Activated CD4-positive, alpha-beta T cell treated with anti-CD3 and anti-CD28 coated beads, Interleukin-2, amount 50 U/mL, for 1 hour (primary cell): Measurements from ENCODE around the gene CELF6.
"Not testable (repeated sequence)": the region's sequence is repeated elsewhere in the genome, so short reads cannot be mapped to it uniquely, and the experiment has no call there.

Experiments
- DNase-seq: peaks from one replicate; pipeline ENCODE4 v3.0.0-alpha.2; 2020

The CELF6 gene

GRCh38 chr15:72315706-72316370 lies 4.1 kb downstream of the CELF6 start:
- no peak for DNase-seq

DNA sequence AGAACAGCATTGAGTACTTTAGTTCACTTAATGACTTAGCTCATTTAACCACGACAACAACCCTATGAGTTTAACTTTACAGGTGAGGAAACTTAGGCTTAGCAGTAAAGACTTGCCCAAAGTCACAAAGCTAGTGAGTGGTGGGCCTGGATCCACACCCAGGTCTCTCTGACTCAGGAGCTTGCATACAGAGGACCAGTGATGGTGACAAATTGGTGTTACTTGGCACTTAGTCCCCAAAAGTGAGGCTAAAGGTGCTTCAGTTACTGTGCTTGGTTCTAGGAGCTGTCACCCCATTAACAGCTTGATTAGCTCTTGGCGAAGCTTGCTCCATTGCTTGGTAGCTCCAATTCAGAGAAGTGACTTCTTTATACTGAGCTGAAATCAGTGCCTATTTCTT lies 6.1 kb downstream of the CELF6 start:
- DNase-seq: no peak

- no peak for DNase-seq
These were observed 6.5 kb downstream of the CELF6 start for GRCh38 chr15:72313448-72313840.

DNA sequence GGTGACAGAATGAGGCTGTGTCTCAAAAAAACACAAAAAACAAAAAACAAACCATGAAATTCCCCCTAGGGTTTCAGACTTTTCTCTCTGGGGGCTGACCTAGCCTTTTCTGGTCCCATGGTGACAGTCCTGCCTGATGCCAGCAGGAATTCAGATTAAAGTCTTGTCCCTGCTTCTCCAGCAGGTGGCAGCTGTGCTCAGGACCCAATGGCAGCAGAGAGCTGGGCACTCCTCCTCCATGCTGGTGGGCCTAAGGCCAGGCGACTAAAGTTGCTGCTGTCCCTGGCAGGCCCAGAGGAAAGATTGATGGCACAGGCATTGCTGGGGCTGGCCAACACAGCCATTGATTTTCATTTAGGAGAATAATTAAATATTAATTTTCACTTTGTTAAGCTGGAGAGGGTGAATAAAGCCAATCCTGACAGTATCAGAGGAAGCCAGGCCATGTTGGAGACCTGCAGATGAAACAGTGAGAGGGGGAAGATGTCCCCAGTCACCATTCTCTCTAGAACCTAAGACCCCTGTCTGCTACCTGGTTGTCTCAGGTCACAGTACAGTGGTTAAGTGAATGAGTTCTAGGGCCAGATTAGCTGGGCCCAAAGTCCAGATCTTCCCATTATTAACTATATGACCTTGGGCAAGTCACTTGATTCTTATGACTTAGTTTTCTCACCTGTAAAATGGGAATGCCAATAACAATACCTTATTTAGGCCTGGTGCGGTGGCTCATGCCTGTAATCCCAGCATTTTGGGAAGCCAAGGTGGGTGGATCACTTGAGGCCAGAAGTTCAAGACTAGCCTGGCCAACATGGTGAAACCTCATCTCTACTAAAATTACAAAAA lies 7.1 kb downstream of the CELF6 start:
- DNase-seq: peak; percentile 52

DNA sequence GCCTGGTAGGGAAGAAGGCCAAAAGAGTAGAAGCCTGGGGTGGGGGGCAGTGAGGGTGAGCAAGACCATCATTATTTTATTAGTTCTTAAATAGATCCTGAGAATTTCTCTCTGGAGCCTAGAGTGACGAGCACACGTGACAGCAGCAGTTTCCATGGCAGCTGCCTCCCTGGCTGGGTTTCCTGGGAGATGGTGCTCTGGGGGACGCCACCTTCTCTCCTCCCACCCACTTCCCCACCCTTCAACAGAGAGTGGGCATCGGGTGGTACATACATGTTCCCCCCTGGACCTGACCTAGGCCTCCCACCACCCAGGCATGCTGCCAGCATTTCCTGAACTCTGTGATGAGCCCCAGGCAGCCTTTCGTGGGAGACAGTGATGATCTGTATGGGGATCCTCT lies 12.9 kb downstream of the CELF6 start:
- no peak for DNase-seq

DNA sequence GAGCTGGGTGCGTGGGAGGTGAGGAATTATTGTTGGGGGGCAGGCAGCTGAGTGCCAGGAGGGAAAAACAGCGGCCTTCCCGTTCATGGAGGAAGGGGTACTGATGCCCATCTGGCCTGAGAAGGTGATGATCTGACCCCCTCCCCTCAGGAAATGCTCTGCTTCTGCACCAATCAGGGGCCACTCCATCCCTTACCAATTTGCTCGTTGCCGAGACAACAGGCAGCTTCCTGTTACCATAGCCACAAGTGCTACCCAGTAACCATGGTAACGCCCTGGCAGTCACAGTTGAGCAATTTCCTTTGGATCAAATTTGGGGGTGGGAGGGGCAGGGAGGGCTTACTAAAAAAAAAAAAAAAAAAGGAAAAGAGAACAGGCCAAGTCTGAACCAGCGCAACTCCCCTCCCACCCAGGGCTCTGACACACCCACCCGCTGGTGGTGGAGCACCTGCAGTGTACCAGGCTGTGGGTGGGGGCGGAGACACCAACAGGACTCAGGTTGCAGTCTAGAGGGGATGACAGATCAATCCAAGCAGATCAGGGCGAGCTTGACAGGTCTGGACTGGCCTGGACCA lies 13.7 kb downstream of the CELF6 start:
- peak; percentile 44 for DNase-seq

DNA sequence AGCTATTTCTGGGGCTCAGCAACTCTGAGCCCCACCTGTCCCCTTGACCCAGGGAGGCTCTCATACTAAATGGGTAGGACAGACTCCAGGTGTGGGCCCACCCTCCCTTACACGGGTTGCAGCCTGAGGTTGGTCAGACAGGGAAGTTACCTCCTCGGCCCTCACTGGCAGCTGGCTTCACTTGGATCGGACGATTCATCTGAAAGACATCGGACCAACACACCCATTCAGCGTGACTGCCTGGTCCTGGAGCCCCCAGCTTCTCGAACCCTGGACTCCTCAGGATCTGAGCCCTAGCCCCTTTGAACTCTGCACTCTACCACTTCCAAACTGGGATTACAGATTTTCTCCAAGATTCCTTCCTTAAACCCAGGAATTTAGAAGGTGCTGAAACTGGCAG lies 15.4 kb downstream of the CELF6 start:
- no peak for DNase-seq

- DNase-seq: no peak
These were observed 17.0 kb downstream of the CELF6 start for GRCh38 chr15:72302955-72303354.

GRCh38 chr15:72289597-72290325 lies 30.2 kb downstream of the CELF6 start:
- DNase-seq: no peak

GRCh38 chr15:72288796-72289596 lies 31.0 kb downstream of the CELF6 start:
- DNase-seq: no peak

GRCh38 chr15:72285927-72286516 lies 33.9 kb downstream of the CELF6 start:
- peak; percentile 50 for DNase-seq

GRCh38 chr15:72285402-72285801 lies 34.6 kb downstream of the CELF6 start:
- no peak for DNase-seq

GRCh38 chr15:72284781-72285180 lies 35.2 kb downstream of the CELF6 start:
- DNase-seq: no peak

DNA sequence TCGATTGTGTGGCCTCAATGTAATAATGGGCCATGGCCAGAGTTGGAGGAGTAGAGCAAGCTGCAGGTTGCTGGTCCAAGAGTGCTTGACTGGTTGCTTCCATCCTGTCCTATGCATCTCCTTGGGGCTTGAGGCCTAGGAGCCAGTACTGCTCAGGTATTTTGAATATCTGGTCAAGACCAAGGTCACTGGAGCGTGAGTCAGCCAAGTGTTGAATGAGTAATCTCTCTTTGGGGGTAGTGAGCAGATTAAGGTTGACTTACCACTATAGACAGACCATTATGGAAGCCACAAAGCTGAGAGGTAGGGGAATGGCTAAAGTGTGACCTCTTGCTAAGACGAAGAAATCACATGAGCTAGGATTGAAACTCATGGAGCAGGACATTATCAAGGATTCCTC lies 38.2 kb downstream of the CELF6 start:
- DNase-seq: no peak

DNA sequence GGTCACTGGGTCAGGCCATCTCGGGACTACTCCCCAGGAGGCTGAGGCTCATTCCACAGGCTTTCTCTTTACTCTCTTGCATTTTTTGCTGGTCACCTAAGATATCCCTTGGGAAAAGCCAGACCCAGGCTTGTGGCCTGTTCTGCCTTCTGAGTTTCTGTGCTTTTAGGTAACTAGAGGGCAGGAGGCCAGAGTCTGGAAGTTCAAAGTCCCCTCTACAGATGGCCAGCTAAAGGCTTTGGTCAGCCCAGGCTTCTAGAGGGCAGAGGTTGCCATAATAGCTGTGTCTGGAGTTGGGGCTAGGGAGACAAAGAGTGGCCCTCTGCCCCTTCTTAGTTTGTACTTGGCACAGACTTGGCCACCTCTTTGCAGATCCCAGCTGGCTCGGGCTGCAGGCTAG lies 39.2 kb downstream of the CELF6 start:
- no peak for DNase-seq

- no peak for DNase-seq
These were observed 41.2 kb downstream of the CELF6 start for GRCh38 chr15:72278737-72279136.

- DNase-seq: no peak
These were observed 43.6 kb downstream of the CELF6 start for GRCh38 chr15:72276326-72276700.

DNA sequence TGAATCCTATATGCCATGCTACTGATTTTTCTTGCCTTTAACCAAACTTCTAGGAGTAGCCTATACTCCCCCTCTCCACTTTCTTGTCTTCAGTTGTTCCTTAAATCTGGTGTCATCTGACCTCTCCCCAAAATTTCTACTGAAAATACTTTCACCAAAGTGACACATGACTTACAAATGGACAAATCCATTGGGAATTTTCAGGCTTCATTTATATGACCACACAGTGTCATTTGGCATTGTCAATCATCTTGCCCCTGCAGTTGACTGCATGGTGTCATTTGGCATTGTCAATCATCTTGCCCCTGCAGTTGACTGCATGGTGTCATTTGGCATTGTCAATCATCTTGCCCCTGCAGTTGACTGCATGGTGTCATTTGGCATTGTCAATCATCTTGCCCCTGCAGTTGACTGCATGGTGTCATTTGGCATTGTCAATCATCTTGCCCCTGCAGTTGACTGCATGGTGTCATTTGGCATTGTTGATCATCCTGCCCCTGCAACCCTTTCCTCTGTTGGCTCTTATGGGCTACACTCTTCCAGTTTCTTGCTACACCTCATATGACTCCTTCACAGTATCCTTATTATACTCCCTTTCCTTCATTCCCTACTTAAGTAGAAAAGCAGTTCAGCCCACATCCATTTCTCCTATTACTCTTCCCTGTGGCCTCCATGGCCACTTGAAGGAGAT lies 44.2 kb downstream of the CELF6 start:
- DNase-seq: not testable (repeated sequence)

GRCh38 chr15:72272997-72273352 lies 47.0 kb downstream of the CELF6 start:
- DNase-seq: no peak

DNA sequence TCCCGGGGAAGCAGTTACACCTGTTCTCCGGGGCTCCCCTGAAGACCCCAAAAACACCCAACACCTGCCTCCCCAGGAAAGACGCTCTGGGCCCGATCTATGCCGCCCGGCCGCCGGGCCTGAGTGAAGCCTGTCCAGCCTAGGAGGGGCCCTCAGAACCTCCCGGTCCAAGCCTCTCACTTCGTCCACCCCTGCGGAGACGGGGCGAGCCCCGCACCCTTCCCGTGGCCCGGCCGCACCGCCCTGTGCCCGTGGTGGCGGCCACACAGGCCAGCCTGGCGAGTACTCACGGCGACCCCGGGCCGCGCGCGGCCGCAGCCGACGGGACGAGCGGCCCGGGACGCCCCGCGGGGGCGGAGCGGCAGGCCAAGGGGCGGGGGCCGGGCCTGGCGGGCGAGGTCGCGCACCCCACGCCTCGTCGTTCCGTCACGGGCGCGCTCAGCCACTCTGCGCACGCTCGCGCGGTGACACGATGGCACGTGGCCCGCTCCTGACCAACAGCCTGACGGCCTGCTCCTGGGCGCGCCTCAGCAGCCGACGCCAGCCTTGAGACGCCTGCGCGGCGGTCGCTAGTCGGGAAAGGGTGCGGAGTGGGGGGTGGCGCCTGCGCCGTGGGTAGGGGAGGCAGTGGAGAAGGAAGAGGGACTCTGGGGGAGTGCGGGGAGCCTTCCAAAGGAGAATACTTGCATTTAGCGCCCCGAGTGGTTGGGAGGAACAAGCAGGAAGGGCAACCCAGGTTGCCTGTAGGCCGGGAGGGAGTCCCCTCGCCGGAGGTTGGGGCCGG lies 47.6 kb downstream of the CELF6 start, which contains the start of gene PARP6:
Gene PARP6 (minus strand): TSS at position 342 of the 784 bp plus-strand sequence. CDS start 5,077 bp downstream, outside the sequence.
- DNase-seq: peak; percentile 98

- DNase-seq: peak; percentile 20
These were observed 48.1 kb downstream of the CELF6 start for GRCh38 chr15:72271895-72272212.
